ENCODE measurements around the gene NTMT1.
A peak's percentile ranks its signal among the peaks of the same experiment; 100 is the strongest.
"Not testable (repeated sequence)": the region's sequence is repeated elsewhere in the genome, so short reads cannot be mapped to it uniquely, and the experiment has no call there.

NTMT1 gene, protein sequence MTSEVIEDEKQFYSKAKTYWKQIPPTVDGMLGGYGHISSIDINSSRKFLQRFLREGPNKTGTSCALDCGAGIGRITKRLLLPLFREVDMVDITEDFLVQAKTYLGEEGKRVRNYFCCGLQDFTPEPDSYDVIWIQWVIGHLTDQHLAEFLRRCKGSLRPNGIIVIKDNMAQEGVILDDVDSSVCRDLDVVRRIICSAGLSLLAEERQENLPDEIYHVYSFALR

DNA sequence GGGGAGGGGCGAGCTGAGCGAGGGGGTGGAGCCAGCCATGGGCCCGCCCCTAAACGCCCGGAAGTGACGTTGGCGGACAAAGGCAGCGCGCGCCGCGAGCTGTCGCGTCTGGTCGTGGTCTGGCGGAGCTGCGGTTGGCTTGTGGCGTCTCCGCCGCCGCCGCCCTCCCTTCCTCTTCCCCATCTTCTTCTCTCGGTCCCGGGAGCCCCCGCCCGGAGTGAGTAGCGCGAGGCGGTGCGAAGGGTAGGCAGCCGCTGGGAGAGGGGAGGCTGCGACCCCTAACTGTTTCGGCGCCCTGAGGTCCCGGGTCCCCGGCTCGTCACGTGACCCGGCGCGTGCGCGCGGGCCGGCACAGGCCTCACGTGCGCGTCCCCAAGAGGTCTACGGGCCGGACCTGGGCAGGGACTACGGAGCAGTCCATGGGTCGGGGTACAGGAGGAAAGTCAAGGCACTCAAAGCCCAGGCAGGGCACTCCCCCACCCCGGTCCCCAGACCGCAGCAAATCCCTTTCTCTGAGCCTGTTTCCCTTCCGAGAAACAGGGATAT lies at the start of gene NTMT1:
NTMT1 (plus strand) TSS at position 85 of the 546 bp plus-strand sequence. CDS start 6,541 bp downstream, outside the sequence.
- DNase-seq = peak; percentile 93
- in situ Hi-C loops (cut with MboI; ENCODE audit: low pct_unique_long_range_greater_than_20kb, low sequenced_read_pairs) = no loop called here

DNA sequence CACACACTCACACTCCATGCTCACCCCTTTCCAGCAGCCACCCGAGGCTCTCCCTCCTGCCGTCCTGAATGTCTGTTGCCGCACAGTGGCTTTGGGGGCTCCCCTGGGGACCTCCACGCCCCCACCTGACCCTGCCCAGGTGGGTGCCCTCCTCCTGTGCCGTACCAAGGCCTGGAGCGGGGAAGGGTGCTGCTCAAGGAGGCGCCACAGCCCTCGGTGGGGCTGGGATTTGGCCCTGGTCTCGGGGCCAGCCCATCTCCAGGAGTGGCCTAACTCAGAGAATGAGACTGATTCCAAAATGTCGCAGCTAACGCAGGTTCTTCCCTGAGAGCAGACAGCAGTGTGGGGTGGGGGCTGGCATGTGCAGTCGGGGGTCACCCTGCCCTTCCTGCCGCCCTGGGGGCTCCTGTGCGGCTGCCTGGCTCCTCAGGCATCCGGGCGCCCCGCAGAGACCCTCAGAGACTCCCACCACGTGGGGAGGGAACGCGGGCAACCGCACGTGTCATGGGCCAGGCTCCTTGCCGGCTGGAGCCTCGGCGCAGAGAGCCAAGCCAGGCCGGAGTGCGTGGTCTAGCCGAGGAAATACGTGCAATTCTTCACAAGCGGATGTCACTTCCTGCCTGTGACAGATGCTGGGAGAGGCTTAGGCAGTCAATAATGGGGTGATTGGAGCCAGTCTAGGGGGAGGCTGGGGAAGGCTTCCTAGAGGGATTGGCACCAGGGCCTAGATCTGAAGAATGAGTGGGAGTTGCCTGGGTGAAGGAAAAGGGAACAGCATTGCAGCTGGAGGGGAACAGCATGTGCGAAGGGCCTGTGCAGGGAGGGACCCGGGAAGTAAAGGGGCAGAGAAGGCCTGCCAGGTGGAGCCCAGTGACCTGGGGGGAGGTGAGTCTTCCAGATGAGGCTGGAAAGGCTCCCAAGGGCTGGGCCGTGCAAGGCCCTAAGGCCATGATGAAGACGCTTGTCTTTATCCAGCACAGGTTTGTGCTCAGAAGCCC lies 49.1 kb upstream of the NTMT1 start:
- DNase-seq = no peak
- in situ Hi-C loops (cut with MboI; ENCODE audit: low pct_unique_long_range_greater_than_20kb, low sequenced_read_pairs) = no loop called here

DNA sequence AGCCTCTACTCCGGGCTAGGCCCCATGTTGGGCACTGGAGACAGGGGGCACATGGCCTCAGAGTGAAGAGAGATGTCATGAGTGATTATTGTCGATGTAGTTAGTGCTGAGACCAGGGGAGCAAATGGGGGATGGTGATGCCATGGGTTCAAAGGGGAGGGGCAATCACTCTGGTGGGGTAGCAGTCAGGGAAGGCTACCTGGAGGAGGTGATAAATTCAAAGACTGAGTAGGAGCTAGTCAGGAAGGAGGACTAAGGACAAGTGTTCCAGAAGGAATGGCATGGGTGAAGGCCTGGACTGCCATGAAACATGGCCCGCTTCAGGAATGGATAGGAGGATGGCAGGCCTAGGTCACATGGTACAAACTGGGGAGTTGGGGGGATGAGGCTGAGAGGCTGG lies 46.7 kb upstream of the NTMT1 start:
- in situ Hi-C loops (cut with MboI; ENCODE audit: low pct_unique_long_range_greater_than_20kb, low sequenced_read_pairs) = no loop called here
- DNase-seq = no peak

DNA sequence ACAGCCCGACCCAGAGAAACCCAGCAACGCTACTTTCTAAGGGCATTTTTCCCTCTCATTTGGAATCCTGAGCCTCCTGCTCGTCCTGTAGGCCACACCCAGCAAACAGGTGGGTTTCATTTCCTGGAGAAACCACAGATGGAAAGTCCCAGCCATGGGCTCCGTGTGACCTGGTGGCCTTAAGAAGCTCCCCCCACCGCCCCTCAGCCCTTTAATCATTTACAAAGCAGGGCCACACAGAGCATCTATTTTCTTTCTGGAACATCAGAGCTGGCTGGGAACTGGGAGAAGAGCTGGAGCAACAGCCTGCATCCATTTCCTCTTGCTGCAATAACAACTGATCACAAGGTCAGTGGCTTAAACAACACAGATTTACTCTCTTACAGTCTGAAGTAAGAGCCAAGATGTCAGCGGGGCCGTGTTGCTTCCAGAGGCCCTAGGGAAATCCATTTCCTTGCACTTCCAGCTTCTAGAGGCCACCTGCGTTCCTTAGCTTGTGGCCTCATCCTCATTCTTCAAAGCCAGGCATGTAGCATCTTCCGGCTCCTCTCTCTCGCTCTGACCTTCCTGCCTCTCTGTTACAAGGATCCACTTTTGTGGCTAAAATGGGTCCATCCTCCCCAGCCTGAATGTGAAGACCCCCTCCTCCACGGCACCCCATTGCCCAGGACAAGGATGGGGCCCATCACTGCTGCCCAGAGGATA lies 45.6 kb upstream of the NTMT1 start:
- in situ Hi-C loops (cut with MboI; ENCODE audit: low pct_unique_long_range_greater_than_20kb, low sequenced_read_pairs) = no loop called here
- DNase-seq = no peak

DNA sequence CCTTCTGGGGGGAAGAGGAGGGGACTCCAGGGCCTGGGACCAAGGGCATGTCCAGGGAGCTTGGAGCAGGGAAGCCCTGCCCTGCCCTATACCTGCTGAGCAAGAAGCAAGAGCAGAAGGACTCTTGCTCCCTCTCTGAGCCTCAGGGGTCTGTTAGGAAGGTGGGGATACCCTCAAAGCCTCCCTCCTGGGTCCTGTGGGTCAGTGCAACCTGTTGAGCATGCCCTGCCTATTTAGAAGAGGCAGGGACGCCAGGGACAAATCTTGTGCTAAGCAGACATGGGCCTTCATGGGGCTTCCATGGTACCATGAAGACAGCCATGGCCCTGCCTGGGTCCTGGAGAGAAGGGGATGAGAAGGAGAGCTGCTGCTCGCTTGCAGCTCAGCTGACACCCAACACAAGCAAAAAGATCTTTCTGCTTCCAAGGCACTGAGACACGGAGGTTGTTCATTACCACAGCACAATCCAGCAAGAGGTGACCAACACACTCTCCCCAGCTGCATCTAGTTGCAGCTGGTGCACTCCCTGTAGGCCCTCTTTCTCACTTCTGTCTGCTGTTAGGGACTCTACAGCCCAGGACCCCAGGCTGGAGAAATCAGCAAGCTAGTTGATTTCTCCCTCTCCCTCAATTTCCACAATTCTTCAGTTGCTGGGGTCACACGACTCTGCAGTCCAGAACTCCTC lies 44.3 kb upstream of the NTMT1 start:
- in situ Hi-C loops (cut with MboI; ENCODE audit: low pct_unique_long_range_greater_than_20kb, low sequenced_read_pairs) = no loop called here

DNA sequence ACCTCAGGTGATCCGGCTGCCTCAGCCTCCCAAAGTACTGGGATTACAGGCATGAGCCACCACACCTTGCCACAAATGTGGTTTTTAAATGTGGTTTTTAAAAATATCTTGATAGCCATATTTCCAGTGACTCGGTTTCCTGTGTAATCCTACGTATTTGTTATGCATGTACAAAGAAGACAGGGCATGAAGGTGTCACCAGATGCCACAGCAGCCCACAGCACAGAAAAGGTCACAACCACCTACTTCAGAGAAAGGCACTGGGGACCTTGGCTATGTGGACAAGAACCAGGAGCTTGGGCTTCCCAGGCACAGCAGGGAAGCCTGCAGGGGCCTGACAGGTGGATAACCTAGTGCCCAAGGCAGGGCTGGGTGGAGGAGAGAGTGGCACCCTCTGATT lies 43.1 kb upstream of the NTMT1 start:
- in situ Hi-C loops (cut with MboI; ENCODE audit: low pct_unique_long_range_greater_than_20kb, low sequenced_read_pairs) = no loop called here
- DNase-seq = no peak

More for the DNA sequence above, 44.3 kb upstream of the NTMT1 start:
- no peak for DNase-seq

DNA sequence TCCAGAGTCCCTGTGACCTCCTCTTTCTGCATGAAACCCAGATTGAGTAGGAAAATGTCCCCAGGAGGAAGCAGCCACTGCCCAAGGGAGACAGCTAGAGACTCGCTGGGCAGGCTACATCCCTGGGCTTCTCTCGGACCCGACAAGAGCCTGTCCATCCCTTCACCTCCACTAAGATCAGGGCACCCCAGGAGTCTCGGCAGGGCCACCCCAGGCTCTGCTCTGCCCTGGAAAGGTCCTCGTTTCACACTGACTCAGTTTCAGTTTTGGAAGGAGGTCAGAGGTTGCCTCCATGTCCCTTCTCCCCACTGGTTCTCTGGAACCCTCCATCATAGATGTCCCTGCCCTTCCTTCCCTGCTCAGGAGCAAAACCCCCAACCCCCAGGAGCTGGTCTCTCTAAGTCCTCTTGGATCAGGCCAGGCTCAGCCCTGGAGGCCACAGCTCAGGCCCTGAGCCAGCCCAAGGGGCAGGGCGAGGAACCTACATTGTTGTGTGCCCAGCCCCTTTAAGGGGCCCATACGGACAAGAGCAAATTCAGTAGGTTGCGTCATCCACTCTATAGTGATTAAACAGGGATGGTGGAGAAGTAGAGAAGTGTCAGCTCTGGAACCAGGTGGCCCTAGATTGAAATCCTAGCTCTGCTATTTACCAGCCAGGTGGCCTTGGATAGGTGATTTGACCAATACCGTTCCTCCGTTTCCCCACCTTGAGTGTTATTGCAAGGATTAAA lies 42.5 kb upstream of the NTMT1 start:
- in situ Hi-C loops (cut with MboI; ENCODE audit: low pct_unique_long_range_greater_than_20kb, low sequenced_read_pairs) = no loop called here
- peak; percentile 38 for DNase-seq

DNA sequence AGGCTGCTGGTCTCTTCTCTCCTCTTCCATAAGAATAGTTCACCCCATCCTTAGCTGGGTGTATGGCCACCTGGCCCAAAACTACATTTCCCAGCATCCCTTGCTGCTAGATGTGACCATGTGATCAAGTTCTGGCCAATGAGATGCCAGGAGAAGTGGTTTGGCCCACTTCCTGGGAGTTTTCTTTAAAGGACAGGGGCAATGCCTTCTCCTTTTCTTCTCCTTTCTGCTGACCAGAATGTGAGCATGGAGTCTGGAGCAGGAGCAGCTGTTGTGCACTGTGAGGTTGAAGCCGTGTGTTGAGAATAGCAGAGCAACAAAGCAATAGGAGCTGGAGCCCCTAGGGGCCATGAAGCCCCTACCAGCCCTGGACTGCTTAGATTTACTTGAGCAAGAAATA lies 41.8 kb upstream of the NTMT1 start:
- in situ Hi-C loops (cut with MboI; ENCODE audit: low pct_unique_long_range_greater_than_20kb, low sequenced_read_pairs) = no loop called here
- peak; percentile 87 for DNase-seq

DNA sequence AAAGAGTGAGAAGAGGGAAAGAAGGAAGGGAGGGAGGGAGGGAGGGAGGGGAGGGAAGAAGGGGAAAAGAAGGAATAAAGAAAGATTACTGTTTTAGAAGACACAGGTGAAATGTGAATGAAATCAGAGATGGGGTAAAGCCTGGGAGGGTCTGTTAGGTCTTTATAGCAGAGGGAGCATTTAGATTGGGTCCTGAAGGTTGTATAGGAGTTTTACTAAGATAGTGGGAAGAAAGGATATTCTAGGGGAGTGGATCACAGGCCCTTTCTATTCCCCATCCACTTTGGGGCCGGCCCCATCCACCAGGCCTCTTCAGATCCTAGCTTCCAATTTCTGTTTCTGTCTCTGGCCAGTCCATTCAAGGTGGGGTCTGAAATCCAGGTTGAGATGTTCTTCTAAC lies 40.6 kb upstream of the NTMT1 start:
- in situ Hi-C loops (cut with MboI; ENCODE audit: low pct_unique_long_range_greater_than_20kb, low sequenced_read_pairs) = no loop called here
- DNase-seq = no peak

DNA sequence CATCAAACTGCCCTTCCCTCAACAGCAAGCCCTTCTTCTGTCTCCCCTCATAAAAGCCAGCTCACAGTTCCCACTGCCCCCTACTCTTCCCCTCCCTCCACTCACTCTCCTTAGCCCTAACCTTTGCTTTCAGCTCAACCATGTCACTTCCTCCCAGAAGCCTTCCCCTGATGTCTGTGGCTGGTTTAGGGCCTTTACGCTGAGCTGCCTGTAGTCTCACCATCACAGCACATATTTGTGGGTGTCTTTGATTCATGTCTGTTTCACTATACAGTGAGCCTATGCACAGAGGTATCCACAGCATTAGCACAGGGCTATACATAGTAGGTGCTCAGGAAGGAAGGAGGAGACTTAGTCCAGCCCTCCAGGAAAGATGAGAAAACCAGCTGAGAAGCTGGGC lies 39.7 kb upstream of the NTMT1 start:
- in situ Hi-C loops (cut with MboI; ENCODE audit: low pct_unique_long_range_greater_than_20kb, low sequenced_read_pairs) = no loop called here
- no peak for DNase-seq

DNA sequence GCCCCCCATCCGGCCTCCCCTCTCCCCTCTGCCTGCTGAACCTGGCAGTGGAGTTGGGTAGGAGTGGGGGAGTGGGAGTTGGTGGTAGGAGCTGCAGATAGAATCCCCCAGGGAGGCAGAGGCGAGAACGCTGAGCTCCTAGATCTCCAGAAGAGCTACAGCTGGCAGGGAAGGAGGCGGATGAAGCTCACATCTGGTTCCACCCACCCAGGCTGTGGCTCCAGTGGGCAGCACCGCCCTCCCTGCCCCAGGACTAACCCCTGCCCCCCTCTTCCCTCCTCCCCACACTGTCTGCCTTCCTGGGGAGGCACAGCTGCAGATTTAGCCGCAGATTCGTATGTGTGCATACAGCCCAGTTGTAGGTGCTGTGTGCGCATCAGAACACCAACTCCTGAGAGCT lies 39.3 kb upstream of the NTMT1 start:
- no peak for DNase-seq
- in situ Hi-C loops (cut with MboI; ENCODE audit: low pct_unique_long_range_greater_than_20kb, low sequenced_read_pairs) = no loop called here

DNA sequence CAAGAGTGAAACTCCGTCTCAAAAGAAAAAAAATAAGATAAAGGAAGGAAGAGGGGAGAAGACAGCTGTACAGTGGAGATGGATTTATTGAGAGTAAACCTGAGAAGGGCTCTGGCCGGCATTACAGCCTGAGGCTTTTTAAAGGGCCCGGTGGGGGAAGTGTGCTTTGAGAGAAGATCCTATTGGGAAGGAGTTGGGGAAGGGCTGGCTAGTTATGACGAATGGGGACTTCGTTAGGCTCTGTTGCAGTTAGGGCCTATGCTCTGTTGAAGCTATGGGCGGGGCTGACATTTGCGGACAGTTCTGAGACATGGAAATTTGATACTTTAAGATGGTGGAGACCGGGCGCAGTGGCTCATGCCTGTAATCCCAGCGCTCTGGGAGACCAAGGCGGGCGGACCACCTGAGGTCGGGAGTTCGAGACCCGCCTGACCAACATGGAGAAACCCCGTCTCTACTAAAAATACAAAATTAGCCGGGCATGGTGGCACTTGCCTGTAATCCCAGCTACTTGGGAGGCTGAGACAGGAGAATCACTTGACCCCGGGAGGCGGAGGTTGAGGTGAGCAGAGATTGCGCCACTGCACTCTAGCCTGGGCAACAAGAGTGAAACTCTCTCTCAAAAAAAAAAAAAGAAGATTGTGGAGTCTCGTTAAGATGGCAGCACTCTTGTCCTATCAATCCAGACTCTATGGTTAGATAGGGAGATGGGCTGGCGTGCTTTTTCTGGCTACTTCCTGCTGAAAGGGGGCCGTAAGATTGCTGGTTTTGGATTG lies 38.3 kb upstream of the NTMT1 start:
- in situ Hi-C loops (cut with MboI; ENCODE audit: low pct_unique_long_range_greater_than_20kb, low sequenced_read_pairs) = no loop called here
- no peak for DNase-seq

DNA sequence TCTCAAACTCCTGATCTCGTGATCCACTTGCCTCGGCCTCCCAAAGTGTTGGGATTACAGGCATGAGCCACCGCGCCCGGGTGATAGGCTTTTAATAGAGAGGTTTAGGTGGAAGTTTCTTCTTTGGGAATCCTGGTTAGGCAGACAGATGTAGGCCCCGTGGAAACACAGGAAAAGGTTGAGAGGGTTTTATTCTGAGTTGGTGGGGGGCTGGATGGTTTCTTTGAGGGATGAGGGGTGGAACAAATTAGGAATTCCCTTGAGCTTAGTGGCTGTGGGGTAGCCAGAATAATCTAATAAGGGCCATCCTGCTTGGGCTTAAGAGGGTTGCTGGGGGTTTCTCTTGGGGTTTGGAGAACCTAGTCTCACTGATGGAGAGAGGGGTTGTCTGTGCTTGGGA lies 35.5 kb upstream of the NTMT1 start:
- DNase-seq = no peak
- in situ Hi-C loops (cut with MboI; ENCODE audit: low pct_unique_long_range_greater_than_20kb, low sequenced_read_pairs) = no loop called here

DNA sequence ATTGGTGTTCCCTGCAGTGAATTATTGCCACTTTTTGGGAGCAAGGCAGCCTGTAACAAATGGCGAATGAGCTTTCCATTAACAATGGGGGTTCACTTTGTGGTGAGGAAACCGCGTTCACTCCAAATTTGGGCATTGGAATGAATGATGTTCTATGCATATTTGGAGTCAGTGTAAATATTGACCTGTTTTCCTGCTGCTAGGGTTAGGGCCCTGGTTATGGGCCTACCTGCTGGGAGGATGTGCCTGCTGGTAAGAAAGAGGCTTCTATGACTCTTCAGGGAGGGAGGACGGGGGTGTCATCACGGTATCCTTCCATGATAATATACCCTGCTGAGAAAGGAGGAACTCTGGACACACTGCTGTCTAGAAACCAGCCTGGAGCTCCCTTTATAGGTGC lies 34.0 kb upstream of the NTMT1 start:
- in situ Hi-C loops (cut with MboI; ENCODE audit: low pct_unique_long_range_greater_than_20kb, low sequenced_read_pairs) = no loop called here
- no peak for DNase-seq

DNA sequence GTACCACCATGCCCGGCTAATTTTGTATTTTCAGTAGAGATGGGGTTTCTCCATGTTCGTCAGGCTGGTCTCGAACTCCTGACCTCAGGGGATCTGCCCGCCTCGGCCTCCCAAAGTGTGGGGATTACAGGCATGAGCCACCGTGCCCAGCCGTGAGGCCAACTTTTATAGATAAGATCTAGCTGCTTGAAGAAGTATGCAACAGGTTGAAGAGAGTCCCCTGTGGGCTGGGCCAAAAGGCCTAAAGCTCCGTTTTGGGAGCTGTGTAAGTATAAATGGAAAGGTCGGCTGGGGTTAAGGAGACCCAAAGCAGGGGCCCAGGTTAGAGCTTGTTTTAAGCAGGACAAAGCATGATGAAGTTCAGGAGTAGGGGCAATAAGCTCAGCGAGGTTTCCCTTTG lies 33.2 kb upstream of the NTMT1 start:
- DNase-seq; in situ Hi-C loops (cut with MboI; ENCODE audit: low pct_unique_long_range_greater_than_20kb, low sequenced_read_pairs): not testable (repeated sequence)

DNA sequence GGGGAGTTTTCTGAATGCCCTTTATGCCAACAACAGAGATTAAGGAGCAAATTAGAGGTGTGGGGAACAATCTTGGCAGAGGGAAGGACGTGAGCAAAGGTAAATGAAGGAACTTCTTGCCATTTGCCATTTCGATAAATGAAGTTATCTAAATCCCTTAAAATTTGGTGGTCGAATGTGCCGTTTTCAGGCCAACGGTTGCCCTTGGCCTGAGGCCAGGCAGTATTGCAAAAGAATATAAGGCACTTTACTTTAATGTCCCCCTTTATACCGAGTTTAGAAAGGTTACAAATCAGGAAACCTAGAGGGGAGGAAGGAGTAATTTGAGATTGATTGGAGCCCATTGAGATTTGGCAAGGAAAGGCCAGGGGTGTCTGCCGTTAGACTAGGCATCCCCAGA lies 31.3 kb upstream of the NTMT1 start:
- no peak for DNase-seq
- in situ Hi-C loops (cut with MboI; ENCODE audit: low pct_unique_long_range_greater_than_20kb, low sequenced_read_pairs) = no loop called here

DNA sequence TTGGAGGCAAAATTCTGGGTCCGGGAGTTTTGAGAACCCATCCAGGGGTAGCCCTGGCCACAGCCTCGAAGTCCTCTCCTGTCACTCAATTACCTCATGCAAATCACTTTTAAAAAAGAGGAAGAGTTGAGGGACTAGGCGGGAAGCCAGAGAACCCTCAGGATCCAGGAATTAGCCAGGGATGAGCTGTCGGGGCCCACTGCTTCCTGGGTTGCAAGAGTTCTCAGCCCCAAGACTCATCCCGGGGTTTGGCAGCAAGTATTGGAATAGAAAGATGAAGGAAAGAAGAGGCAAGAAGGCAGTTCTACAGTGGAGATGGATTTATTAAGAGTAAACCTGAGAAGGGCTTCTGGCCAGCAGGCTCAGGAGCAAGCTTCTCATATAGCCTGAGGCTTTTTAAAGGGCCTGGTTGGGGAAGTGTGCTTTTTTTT lies 30.6 kb upstream of the NTMT1 start:
- in situ Hi-C loops (cut with MboI; ENCODE audit: low pct_unique_long_range_greater_than_20kb, low sequenced_read_pairs) = no loop called here
- DNase-seq = peak; percentile 51

Data from KBM-7 (cell line).